ENCODE results near the gene EFCC1. TPM values are rescaled to one million over a fixed set of nuclear protein-coding genes. Genes with fewer than 3 reads are reported as not detected.
A peak's percentile ranks its signal among the peaks of the same experiment; 100 is the strongest.

Gene EFCC1
- total RNA-seq, 1 experiment from 2014 or later = 1.0 TPM

DNA sequence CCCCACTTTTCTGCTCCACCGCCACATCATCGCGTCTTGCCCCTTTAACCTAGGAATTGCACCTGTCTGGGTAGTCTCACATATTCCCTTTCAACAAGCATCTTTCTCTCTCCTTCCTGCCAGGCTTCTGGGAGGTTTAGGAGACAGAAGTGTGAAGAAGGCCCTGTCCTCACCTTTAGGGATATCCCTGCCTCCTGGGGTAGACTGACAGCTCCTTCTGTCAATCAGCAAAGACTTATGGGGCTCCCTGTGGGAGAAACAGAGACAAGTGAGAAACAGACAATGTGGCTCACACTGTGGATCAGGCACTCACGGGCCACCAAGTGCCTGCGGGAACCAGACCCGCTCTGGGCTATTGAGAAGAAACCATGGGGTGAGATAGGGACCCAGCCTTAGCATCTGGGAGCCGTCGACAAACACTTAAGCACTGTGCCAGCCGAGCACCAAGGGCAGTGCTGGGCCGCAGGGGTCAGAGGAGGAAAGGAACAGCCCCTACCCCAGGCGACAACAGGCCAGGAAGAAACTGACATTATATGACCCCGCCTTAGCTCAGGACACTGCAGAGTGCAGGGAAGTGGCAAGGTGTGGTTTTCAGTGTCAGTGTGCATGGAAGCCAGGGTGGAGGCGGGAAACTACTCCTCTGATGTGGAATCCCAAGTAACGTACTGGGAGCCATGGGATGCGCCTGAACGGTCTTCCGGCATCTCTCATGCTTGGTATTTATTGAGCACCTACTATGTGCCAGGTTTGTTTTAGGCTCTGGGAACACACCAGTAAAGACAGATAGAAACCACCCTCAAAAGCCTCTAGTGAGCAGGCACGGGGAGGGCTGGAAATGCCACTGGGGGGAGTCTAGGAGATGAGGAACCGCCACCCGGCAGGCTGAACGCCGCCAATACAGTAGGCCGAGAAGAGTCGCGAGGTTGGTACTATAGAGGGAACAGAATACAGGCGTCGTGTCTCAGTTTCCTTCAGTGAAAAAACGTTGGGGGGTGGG, 1.8 kb downstream of the EFCC1 start:
- no peaks in the 10 kb centered on the region for H3K9me3 ChIP-seq (ENCODE audit: control insufficient read depth in 1 of 2, insufficient read depth in 1 of 2, low read depth in 1 of 2, low read length in 2 of 2)
- no peak for DNase-seq (ENCODE audit: low read depth, low spot score)
- peak overlapping the region; percentile 68 for H3K27ac ChIP-seq (ENCODE audit: low read depth, low read length)
- H3K9ac ChIP-seq (ENCODE audit: low read length) = peak overlapping the region; percentile 69
- BruUV-seq (replicated peaks) = TSS peak; percentile 54
- H3K27me3 ChIP-seq (ENCODE audit: insufficient read depth, low read length) = no peaks in the 10 kb centered on the region
- ATAC-seq = peak; percentile 41
- peak overlapping the region; percentile 49 to 54 for H3K4me3 ChIP-seq (replicated peaks in 1 of 2; ENCODE audit: low read depth in 1 of 2, low read length in 2 of 2)
- H3K9me2 ChIP-seq (ENCODE audit: insufficient read depth) = no peaks in the 10 kb centered on the region
- intact Hi-C loops (cut with micrococcal nuclease) = no loop called here
- CTCF ChIA-PET = interaction anchor here (1.4 to 1.5 kb wide), 3 partner anchors 8 to 243 kb away, joined by 3 to 11 read pairs (median 5); no protein-coding TSS in a partner anchor
- no peaks in the 10 kb centered on the region for H3K79me2 ChIP-seq (ENCODE audit: insufficient read depth, low read length)
- TF ChIP-seq, protein P1, sequence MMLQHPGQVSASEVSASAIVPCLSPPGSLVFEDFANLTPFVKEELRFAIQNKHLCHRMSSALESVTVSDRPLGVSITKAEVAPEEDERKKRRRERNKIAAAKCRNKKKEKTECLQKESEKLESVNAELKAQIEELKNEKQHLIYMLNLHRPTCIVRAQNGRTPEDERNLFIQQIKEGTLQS (IDR thresholded peaks at IDR 0.05) = no peak
- TF ChIP-seq SIN3A (IDR thresholded peaks at IDR 0.05; ENCODE audit: low read depth) = no peak
- TF ChIP-seq YY1 (IDR thresholded peaks at IDR 0.05; ENCODE audit: extremely low read depth, insufficient replicate concordance, low read depth, low read length) = no peak
- peaks cover 11 to 18% of the 10 kb centered on the region in 2 experiments; a peak in 3 of 4 replicates for H3K4me1 ChIP-seq (ENCODE audit: control insufficient read depth in 1 of 2, insufficient read depth in 2 of 2, low read length in 2 of 2)
- RAD21 ChIA-PET (ENCODE audit: low non-redundant PET in 1 of 2, low total read pairs in 2 of 2, uncharacterized antibody in 2 of 2, unreplicated experiment in 2 of 2) = interaction anchor here (1.0 to 1.5 kb wide), 3 partner anchors 9 to 244 kb away, joined by 3 to 4 read pairs (median 3); partner anchors contain the start of gene CFAP92 (in 1 of the 2)
- peak overlapping the region; percentile 57 for H2AFZ ChIP-seq (ENCODE audit: low read depth, low read length, poor library complexity, severe bottlenecking)
- peak overlapping the region; percentile 83 for H3K4me2 ChIP-seq (ENCODE audit: low read length)
- no peaks in the 10 kb centered on the region for H4K20me1 ChIP-seq (ENCODE audit: insufficient read depth)
- H3K36me3 ChIP-seq (ENCODE audit: control insufficient read depth in 1 of 2, insufficient read depth in 2 of 2, low read length in 2 of 2) = no peaks in the 10 kb centered on the region
- POLR2A ChIA-PET = interaction anchor here (0.9 to 1.5 kb wide), 7 partner anchors 9 to 311 kb away, joined by 3 to 10 read pairs (median 4); partner anchors contain the start of gene CFAP92

DNA sequence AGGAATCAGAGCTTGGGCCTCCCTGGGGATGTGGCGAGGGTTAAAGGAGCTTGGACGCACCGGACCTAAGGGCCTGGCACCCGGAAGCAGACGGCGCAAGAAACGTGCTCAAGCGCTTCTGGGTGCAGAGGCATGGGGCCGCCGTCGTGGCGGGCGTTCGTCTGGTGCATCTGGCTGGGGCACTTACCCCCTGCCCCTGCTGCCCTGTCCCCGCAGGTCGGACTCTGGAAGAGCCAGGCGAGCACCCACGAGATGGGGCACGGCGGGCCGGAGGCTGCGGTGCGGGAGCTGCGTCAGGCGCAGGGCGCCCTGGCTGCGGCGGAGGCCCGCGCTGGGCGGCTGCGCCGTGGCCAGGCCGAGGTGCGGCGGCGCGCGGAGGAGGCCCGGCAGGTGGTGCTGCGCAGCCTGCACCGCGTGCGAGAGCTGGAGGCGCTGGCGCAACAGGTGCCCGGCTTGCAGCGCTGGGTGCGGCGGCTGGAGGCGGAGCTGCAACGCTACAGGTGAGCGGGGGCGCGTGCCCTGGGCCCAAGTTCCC, 2.5 kb downstream of the EFCC1 start:
- H2AFZ ChIP-seq (ENCODE audit: low read depth, low read length, poor library complexity, severe bottlenecking) = peak overlapping the region; percentile 63
- H3K4me2 ChIP-seq (ENCODE audit: low read length) = peak overlapping the region; percentile 83
- no TSS peak for BruUV-seq (replicated peaks)
- no peaks in the 10 kb centered on the region for H4K20me1 ChIP-seq (ENCODE audit: insufficient read depth)
- no peaks in the 10 kb centered on the region for H3K36me3 ChIP-seq (ENCODE audit: control insufficient read depth in 1 of 2, insufficient read depth in 2 of 2, low read length in 2 of 2)
- peak overlapping the region; percentile 68 for H3K27ac ChIP-seq (ENCODE audit: low read depth, low read length)
- H3K9ac ChIP-seq (ENCODE audit: low read length) = peak overlapping the region; percentile 69
- H3K27me3 ChIP-seq (ENCODE audit: insufficient read depth, low read length) = no peaks in the 10 kb centered on the region
- H3K9me2 ChIP-seq (ENCODE audit: insufficient read depth) = no peaks in the 10 kb centered on the region
- ChIA-PET CTCF (interaction anchor here (0.8 to 1.5 kb wide), 7 partner anchors 9 to 246 kb away, joined by 3 to 11 read pairs (median 3); partner anchors contain the start of genes COPG1 and RAB43), RAD21 (ENCODE audit: low non-redundant PET in 1 of 2, low total read pairs in 2 of 2, uncharacterized antibody in 2 of 2, unreplicated experiment in 2 of 2) (interaction anchor here (1.0 to 1.5 kb wide), 3 partner anchors 10 to 243 kb away, joined by 3 to 4 read pairs (median 3); partner anchors contain the start of gene CFAP92 (in 1 of the 2)), POLR2A (interaction anchor here (0.9 to 1.5 kb wide), 7 partner anchors 9 to 310 kb away, joined by 3 to 10 read pairs (median 4); partner anchors contain the start of gene CFAP92)
- intact Hi-C loops (cut with micrococcal nuclease) = no loop called here
- H3K4me3 ChIP-seq (replicated peaks in 1 of 2; ENCODE audit: low read depth in 1 of 2, low read length in 2 of 2) = peak overlapping the region; percentile 49 to 54
- ATAC-seq (peak; percentile 96), DNase-seq (ENCODE audit: low read depth, low spot score) (peak; percentile 65)
- H3K4me1 ChIP-seq (ENCODE audit: control insufficient read depth in 1 of 2, insufficient read depth in 2 of 2, low read length in 2 of 2) = peaks cover 11 to 18% of the 10 kb centered on the region in 2 experiments; a peak in 3 of 4 replicates
- no peaks in the 10 kb centered on the region for H3K9me3 ChIP-seq (ENCODE audit: control insufficient read depth in 1 of 2, insufficient read depth in 1 of 2, low read depth in 1 of 2, low read length in 2 of 2)
- no peaks in the 10 kb centered on the region for H3K79me2 ChIP-seq (ENCODE audit: insufficient read depth, low read length)
- TF ChIP-seq SRF (IDR thresholded peaks at IDR 0.05; ENCODE audit: low read depth) = no peak
- no peak for TF ChIP-seq EZH2 (IDR thresholded peaks at IDR 0.05)
- no peak for TF ChIP-seq EZH2phosphoT487 (IDR thresholded peaks at IDR 0.05; ENCODE audit: borderline replicate concordance)
- TF ChIP-seq, protein P2, sequence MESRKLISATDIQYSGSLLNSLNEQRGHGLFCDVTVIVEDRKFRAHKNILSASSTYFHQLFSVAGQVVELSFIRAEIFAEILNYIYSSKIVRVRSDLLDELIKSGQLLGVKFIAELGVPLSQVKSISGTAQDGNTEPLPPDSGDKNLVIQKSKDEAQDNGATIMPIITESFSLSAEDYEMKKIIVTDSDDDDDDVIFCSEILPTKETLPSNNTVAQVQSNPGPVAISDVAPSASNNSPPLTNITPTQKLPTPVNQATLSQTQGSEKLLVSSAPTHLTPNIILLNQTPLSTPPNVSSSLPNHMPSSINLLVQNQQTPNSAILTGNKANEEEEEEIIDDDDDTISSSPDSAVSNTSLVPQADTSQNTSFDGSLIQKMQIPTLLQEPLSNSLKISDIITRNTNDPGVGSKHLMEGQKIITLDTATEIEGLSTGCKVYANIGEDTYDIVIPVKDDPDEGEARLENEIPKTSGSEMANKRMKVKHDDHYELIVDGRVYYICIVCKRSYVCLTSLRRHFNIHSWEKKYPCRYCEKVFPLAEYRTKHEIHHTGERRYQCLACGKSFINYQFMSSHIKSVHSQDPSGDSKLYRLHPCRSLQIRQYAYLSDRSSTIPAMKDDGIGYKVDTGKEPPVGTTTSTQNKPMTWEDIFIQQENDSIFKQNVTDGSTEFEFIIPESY (IDR thresholded peaks at IDR 0.05; ENCODE audit: extremely low read depth, insufficient replicate concordance, low read length) = peak; percentile 28
- peak; percentile 89 for TF ChIP-seq POLR2A (IDR thresholded peaks at IDR 0.05; ENCODE audit: borderline replicate concordance, extremely low read depth, insufficient read depth, insufficient read length)
- no peak; the same call in 1 of the 2 replicates for TF ChIP-seq RAD21 (IDR thresholded peaks at IDR 0.05; ENCODE audit: low read depth)
- TF ChIP-seq EGR1 (IDR thresholded peaks at IDR 0.05; ENCODE audit: low read depth) = no peak; the same call in 1 of the 2 replicates
- peak; percentile 76 for TF ChIP-seq POLR2AphosphoS5 (IDR thresholded peaks at IDR 0.05; ENCODE audit: low read depth, low read length)
- TF ChIP-seq, protein P3, sequence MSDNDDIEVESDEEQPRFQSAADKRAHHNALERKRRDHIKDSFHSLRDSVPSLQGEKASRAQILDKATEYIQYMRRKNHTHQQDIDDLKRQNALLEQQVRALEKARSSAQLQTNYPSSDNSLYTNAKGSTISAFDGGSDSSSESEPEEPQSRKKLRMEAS (IDR thresholded peaks at IDR 0.05) = peak; percentile 96
